CD4-positive, alpha-beta T cell (primary cell): ENCODE results near the gene MNS1. TPM values are rescaled to one million over a fixed set of nuclear protein-coding genes. Genes with fewer than 3 reads are reported as not detected.
"Not testable (repeated sequence)": the region's sequence is repeated elsewhere in the genome, so short reads cannot be mapped to it uniquely, and the experiment has no call there.

Experiments used
- ATAC-seq: fragments of 200-7000 bp; cut with Tn5 transposase; one replicate; pipeline ENCODE4 v1.10.0; 2022; ENCODE audit warnings: mild to moderate bottlenecking; ENCODE audit not compliant: poor library complexity
- CTCF ChIA-PET: fragments of 350-600 bp; sonication (Branson Sonifier 250); formaldehyde crosslinking; loops from one replicate; lab custom pipeline; 2021; ENCODE audit warnings: antibody characterized with exemption, inconsistent platforms; lab: Charles Lee
- POLR2A ChIA-PET: fragments of 350-600 bp; sonication (Branson Sonifier 250); formaldehyde crosslinking; loops from one replicate; lab custom pipeline; 2021; ENCODE audit warnings: antibody characterized with exemption, inconsistent platforms; lab: Charles Lee
- DNase-seq, 14 experiments: peaks; one replicate each; pipeline ENCODE4 v3.0.0-alpha.2; 2013 to 2020; ENCODE audit warnings: mixed read lengths in 2 of 14
- H3K27ac ChIP-seq, 2 donors: one replicate each; pipeline versions ENCODE4 v1.5.1 to v1.7.0; 2013; ENCODE audit warnings: low read length in 2 of 2, low read depth in 1 of 2, mild to moderate bottlenecking in 1 of 2
- H3K27me3 ChIP-seq, 2 experiments: 1 replicate in 1 of 2; 2 replicates in 1 of 2; pipeline versions ENCODE4 v1.6.1 to v1.7.0; 2013; ENCODE audit warnings: low read length in 2 of 2, control low read depth in 1 of 2, mild to moderate bottlenecking in 1 of 2, moderate library complexity in 1 of 2; ENCODE audit not compliant: insufficient read depth in 2 of 2, control insufficient read depth in 1 of 2
- H3K36me3 ChIP-seq: one replicate; pipeline ENCODE4 v1.6.1; 2013; ENCODE audit warnings: low read length, control low read depth; ENCODE audit not compliant: insufficient read depth
- H3K4me1 ChIP-seq: one replicate; pipeline ENCODE4 v1.6.1; 2013; ENCODE audit warnings: low read length, control low read depth; ENCODE audit not compliant: insufficient read depth
- H3K4me3 ChIP-seq: one replicate; pipeline ENCODE4 v1.5.1; 2013; ENCODE audit warnings: mild to moderate bottlenecking, low read length, moderate library complexity
- H3K9me3 ChIP-seq, 2 experiments: 1 replicate in 1 of 2; 2 replicates in 1 of 2; pipeline versions ENCODE4 v1.6.1 to v1.7.0; 2013; ENCODE audit warnings: low read length in 2 of 2, mild to moderate bottlenecking in 2 of 2, control low read depth in 1 of 2, moderate library complexity in 1 of 2; ENCODE audit not compliant: control insufficient read depth in 1 of 2, insufficient read depth in 1 of 2
- H3K27ac Mint-ChIP-seq: one replicate; pipeline ENCODE4 v1.8.0; 2020; ENCODE audit warnings: mixed read lengths
- H3K27me3 Mint-ChIP-seq: one replicate; pipeline ENCODE4 v1.8.0; 2021; ENCODE audit warnings: mixed read lengths
- H3K36me3 Mint-ChIP-seq: one replicate; pipeline ENCODE4 v1.8.0; 2021; ENCODE audit warnings: low read depth, mixed read lengths
- H3K4me1 Mint-ChIP-seq: one replicate; pipeline ENCODE4 v1.8.0; 2021; ENCODE audit warnings: low read depth, mixed read lengths
- H3K4me3 Mint-ChIP-seq: one replicate; pipeline ENCODE4 v1.8.0; 2020; ENCODE audit warnings: mild to moderate bottlenecking, mixed read lengths
- H3K9me3 Mint-ChIP-seq: one replicate; pipeline ENCODE4 v1.8.0; 2020; ENCODE audit warnings: mixed read lengths
- CTCF ChIP-seq: fragments of 200-600 bp; IDR thresholded peaks from one replicate; pipeline ENCODE4 v1.8.0; 2022; ENCODE audit warnings: antibody characterized with exemption, mild to moderate bottlenecking
- intact Hi-C, 2 experiments: fragments of 100-400 bp; cut with DNase I in 1 of 2; cut with micrococcal nuclease in 1 of 2; formaldehyde crosslinking; loops; one replicate each; pipeline versions ENCODE4 v1.15.1 to v1.9.0; 2023 to 2025; cut with DNase I, micrococcal nuclease
- total RNA-seq, 174 experiments: library from RNA in 2 of 174; stranded (reverse) in 2 of 174; gene quantifications; one replicate each; pipeline ENCODE4 v1.2.3 and lab custom pipeline; 2021 to 2026

The MNS1 gene
- total RNA-seq, 2 experiments from 2014 or later = 0.20 TPM; not detected in 1

DNA sequence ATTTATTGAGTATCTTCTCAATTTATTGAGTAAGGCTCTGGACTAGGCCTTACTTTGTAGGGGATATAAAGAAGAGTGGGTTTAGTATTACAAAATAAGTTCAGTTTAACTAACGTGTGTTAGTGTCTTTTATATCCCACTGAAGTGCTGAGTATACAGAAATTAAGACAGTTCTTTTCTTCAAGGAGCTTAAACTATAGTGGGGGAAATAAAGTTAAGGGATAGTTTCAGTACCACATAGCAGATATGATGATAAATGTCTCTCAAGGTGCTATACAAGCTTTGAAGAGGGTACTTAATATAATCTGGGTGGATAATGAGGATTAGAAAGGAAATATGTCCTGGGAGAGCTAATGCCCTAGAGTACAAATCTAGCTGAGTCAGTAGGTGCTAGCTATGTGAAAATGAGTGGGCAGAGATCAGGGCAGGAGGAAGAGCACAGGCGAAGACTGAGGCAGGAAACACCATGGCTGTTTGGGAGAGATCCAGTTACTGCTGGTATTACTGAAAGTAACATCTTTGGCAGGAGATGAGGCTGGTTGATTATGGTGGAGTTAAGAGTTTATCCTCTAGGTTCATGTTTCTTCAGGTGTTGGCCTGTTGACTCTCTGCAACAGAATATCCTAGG lies 53.7 kb downstream of the MNS1 start:
- intact Hi-C loops = no loop called here
- Histone ChIP-seq H3K4me3 (no peak overlapping the region), H3K27ac (no peak overlapping the region), H3K27me3 (no peaks in the 10 kb centered on the region), H3K4me1 (no peaks in the 10 kb centered on the region), H3K36me3 (no peaks in the 10 kb centered on the region), H3K9me3 (no peaks in the 10 kb centered on the region)
- TF ChIP-seq CTCF = no peak
- DNase-seq (no peak), ATAC-seq (no peak)
- no peak overlapping the region for H3K4me3 Mint-ChIP-seq
- CTCF ChIA-PET = no interaction called here
- H3K9me3 Mint-ChIP-seq = no peaks in the 10 kb centered on the region
- H3K36me3 Mint-ChIP-seq = no peaks in the 10 kb centered on the region
- H3K27ac Mint-ChIP-seq = no peak overlapping the region
- H3K4me1 Mint-ChIP-seq = no peaks in the 10 kb centered on the region
- H3K27me3 Mint-ChIP-seq = no peaks in the 10 kb centered on the region
- POLR2A ChIA-PET = no interaction called here

- Mint-ChIP-seq H3K27me3 (no peaks in the 10 kb centered on the region), H3K27ac (no peak overlapping the region), H3K4me1 (no peaks in the 10 kb centered on the region), H3K4me3 (no peak overlapping the region), H3K9me3 (no peaks in the 10 kb centered on the region), H3K36me3 (no peaks in the 10 kb centered on the region)
- ATAC-seq (no peak), DNase-seq (no peak)
- H3K4me3 ChIP-seq = no peak overlapping the region
- no peak for TF ChIP-seq CTCF
- H3K27me3 ChIP-seq = no peaks in the 10 kb centered on the region
- no peaks in the 10 kb centered on the region for H3K4me1 ChIP-seq
- CTCF ChIA-PET = no interaction called here
- no peaks in the 10 kb centered on the region for H3K9me3 ChIP-seq
- no peak overlapping the region for H3K27ac ChIP-seq
- H3K36me3 ChIP-seq = no peaks in the 10 kb centered on the region
- intact Hi-C loops = no loop called here
- POLR2A ChIA-PET = no interaction called here
Measured at GRCh38 chr15:56410721-56411120, 54.2 kb downstream of the MNS1 start.

DNA sequence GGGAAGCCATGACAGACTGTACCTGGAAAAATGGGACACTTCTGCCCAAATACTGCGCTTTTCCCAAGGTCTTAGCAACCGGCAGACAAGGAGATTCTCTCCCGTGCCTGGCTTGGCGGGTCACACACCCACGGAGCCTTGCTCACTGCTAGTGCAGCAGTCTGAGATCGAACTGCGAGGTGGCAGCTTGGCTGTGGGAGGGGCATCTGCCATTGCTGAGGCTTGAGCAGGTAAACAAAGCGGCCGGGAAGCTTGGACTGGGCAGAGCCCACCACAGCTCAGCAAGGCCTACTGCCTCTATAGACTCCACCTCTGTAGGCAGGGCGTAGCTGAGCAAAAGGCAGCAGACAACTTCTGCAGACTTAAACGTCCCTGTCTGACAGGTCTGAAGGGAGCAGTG lies 65.7 kb downstream of the MNS1 start:
- H3K9me3 Mint-ChIP-seq, H3K27ac Mint-ChIP-seq, H3K9me3 ChIP-seq, ATAC-seq, DNase-seq, intact Hi-C loops, H3K4me1 Mint-ChIP-seq, H3K4me3 Mint-ChIP-seq, CTCF ChIA-PET, H3K27ac ChIP-seq, H3K27me3 ChIP-seq, H3K4me3 ChIP-seq, POLR2A ChIA-PET, H3K4me1 ChIP-seq, H3K36me3 ChIP-seq, H3K36me3 Mint-ChIP-seq: not testable (repeated sequence)
- H3K27me3 Mint-ChIP-seq = peaks cover 12% of the 10 kb centered on the region

- H3K4me3 ChIP-seq, H3K36me3 Mint-ChIP-seq, H3K27ac Mint-ChIP-seq, POLR2A ChIA-PET, H3K9me3 ChIP-seq, H3K36me3 ChIP-seq, ATAC-seq, H3K9me3 Mint-ChIP-seq, intact Hi-C loops, H3K27ac ChIP-seq, CTCF ChIA-PET, DNase-seq, H3K4me1 Mint-ChIP-seq, H3K4me3 Mint-ChIP-seq, H3K27me3 ChIP-seq, H3K4me1 ChIP-seq: not testable (repeated sequence)
- peaks cover 12% of the 10 kb centered on the region for H3K27me3 Mint-ChIP-seq
Measured at GRCh38 chr15:56397325-56397724, 67.6 kb downstream of the MNS1 start.
